GM18498 (cell line): ENCODE measurements around the gene FRMD4B.
"Not testable (repeated sequence)": the region's sequence is repeated elsewhere in the genome, so short reads cannot be mapped to it uniquely, and the experiment has no call there.

Source experiments
- ATAC-seq: cut with Tn5 transposase; IDR thresholded peaks from one replicate; pipeline ENCODE4 v1.9.1; 2021; ENCODE audit warnings: mild to moderate bottlenecking, moderate library complexity; ENCODE audit not compliant: unreplicated experiment

Gene FRMD4B

DNA sequence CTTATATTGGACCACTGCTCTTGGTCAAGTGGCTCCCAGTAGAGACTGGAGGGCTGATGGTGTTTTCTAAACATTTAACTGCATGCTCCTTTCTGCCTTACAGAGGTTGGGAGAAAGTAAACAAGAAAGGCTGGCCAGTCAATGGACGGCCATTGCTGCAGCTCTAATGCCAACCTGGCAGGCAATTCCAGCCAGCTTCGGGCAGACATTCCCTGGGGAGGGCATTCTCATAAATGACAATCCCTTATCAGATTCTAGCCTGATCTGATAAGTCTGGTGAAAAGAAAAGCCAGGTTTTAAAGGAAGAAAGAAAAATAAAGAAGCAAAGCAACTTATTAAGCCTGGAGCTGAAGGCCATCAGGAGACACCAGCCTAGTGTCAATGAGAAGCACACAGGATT is 60.7 kb downstream of the FRMD4B start:
- no peak for ATAC-seq

DNA sequence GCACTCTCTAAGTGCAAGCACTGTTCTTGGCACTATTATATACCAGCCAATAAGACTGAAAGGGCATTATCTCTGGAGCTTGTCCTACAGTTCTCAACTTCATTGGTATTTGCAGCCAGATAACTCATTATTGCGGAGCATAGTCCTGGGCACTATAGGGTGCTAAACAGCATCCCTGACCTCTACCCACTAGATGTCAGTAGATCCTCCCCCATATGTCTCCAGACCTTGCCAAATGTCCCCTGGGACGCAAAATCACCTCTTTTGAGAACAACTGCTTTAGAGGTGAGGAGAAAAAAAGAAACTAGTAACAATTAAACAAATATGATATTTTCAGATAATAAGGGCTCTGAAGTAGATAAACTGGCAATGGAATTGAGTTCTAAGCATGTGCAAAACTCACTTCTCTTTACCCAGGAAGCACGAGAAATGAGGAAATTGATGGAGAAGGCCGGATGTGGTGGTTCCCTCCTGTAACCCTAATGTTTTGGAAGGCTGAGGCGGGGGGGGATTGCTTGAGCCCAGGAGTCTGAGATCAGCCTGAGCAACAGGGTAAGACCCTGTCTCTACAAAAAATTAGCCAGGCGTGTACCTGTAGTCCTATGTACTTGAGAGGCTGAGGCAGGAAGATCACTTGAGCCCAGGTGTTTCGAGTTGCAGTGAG is 61.4 kb downstream of the FRMD4B start:
- peak; percentile 46 for ATAC-seq

DNA sequence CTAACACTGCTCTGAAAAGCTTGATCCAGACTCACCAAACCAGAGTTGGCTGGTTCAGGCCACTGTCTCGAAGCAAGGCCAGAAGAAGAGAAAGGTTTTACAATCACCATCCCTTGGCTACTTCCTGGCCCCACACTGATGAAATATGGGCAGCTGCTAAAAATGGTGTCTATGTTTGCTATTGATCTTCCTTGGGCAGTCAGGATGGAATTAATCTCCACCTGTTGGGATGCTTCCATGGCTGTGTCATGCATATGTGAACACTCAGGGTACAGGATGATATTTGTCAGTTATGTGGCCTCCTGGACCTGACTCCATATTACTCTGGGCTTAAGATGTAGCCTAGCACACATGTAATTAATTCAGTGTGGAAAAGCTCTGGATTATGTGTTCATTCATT is 61.9 kb downstream of the FRMD4B start:
- ATAC-seq, result no peak

DNA sequence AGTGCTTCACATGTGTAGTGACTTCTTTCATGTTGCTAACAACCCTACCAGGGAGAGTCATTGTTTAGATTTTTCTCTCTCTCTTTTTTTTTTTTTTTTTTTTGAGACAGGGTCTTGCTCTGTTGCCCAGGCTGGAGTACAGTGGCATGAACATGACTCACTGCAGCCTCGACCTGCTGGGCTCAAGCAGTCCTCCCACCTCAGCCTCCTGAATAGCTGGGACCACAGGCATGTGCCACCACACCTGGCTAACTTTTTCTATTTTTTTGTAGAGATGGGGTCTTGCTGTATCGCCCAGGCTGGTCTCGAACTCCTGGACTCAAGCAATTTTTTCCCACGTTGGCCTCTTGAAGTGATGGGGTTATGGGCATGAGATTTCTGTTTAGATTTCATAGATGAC is 63.4 kb downstream of the FRMD4B start:
- ATAC-seq, result not testable (repeated sequence)

DNA sequence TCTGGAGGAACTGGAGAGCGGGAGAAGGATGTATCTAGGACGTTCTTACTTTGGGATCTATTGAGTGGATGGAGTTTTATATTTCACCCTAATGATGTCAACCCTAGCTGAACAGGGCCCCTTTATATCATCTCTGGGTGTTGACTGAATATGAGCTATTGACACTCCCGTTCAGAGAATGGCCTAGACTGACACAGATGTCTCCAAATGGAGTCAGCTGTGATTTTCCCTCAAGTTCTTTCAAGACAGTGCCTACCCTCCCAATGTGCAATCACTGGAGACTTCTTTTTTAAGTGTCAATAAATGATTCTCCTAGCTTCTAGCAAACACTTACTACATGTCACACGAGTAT is 63.8 kb downstream of the FRMD4B start:
- ATAC-seq, result no peak

DNA sequence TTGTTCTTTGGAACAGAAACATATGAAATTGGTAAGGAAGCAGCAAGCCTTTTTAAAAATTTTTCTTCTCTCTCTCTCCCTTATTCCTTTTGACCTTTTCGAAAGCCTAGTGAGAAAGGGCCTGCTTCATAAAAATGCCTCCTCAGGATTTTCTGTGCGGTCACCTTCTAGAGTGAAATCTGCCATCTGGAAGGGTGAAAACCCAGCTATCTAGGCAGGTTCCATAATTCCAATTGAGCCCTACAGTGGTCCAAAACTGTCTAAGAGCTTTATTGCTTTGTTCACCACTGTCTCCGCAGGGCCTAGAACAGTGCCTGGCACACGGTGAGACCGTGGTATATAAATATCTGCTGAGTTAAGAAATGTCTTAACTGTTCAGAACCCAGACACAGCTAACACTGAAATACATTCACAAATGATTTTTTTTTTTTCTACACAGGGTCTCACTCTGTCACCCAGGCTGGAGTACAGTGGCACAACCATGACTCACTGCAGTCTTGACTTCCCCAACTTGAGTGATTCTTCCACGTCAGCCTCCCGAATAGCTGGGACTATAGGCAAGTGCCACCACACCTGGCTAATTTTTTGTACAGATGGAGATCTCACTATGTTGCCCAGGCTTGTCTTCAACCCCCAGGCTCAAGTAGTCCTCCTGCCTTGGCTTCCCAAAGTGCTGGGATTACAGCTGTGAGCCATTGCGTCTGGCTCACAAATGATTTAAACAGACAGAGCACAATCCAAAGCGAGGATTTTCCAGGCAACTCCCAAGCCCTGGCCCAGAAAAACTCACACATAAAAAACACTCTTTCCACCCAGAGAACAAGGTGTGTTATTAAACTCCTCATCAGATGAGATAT is 64.4 kb downstream of the FRMD4B start:
- ATAC-seq, result no peak

DNA sequence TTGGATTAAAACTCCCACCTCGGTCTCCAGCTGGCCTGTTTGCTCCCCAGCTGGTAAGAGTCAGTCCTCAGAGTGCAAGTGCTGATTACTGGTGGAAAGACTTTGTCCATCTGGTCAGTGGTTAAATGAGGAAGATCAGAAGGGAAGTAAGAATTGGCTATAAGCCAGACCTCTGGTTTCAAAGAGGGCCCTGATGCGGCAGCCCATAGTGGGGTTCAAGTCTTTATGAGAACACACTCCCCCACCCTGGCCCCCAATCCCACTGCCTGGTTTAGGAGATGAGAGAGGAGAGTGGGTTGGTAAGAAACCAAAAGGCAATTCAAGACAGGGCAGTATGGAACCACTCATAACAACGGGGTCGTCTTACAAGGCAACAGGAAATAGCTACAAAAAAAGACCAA is 65.0 kb downstream of the FRMD4B start:
- ATAC-seq, result peak; percentile 66

DNA sequence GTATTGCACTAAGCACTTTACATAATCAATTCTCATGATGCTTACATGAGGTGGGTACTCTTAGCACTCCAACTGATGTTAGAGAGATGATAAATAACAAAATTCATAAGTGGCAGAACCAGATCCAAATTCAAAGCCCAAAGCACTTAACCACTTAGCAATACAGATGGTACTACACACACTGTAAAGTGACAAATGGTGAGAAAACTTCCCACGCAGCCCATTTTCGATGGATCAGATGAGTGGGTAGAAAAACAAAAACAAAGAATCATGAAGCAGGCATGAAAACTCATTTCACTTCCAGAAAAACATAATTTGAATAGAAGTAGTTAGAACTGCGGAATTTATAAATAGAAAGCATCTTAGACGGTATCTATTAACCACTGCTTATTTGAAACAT is 66.2 kb downstream of the FRMD4B start:
- no peak for ATAC-seq

DNA sequence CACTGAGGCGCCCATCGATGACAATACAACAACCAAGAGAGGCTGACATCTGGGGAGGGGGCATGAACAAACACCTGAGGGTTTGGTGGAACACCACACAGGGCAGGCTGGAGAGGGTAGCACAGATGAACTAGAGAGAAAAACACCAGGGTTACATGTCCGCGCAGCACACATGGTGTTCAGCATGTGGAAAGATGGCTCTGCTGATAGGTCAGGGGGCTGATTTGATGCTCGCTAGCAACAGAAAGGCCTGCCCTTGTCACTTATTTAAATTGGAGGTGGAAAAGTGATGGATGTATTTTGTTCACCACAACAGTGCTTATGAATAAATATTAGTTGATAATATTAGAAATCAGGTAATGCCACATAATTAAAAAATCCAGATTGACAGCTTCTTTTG is 67.5 kb downstream of the FRMD4B start:
- no peak for ATAC-seq

DNA sequence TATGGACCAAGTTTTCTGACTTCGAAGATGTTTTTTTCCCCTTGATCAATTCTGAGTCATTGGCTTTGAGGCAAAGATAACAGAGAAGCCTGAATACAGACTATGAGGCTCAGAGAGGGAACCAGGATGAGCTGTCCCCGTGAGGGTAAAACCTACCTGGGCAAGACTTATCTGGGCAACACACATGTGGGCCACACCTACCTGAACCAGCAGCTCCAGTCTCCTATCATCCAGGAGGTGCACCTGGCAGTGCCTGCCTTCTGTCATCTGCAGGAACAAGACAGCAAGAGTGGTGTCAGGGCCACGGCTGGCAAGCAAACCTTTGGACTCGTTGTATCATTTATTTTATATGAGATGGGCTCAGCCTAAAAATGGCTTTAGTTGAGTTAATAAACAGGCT is 72.6 kb downstream of the FRMD4B start:
- ATAC-seq, result no peak

DNA sequence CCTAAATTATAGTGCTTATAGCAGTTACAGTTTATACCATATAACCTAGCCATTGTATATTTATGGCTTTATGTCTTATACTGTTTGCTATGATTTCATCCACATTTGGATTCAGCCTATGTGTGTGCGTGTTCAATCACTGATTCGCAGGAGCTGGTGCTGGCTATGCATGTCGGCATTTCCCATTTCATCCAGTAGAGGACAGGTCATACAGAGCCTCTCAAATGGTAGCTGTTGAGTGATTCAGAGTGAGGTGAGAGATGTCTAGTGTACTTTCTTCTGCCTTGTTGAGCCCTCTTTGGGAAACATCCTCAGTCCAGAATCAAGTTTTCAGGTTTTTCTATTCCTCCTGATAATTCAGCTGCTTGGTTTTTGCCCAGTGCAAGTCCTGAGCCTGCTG is 76.1 kb downstream of the FRMD4B start:
- no peak for ATAC-seq

DNA sequence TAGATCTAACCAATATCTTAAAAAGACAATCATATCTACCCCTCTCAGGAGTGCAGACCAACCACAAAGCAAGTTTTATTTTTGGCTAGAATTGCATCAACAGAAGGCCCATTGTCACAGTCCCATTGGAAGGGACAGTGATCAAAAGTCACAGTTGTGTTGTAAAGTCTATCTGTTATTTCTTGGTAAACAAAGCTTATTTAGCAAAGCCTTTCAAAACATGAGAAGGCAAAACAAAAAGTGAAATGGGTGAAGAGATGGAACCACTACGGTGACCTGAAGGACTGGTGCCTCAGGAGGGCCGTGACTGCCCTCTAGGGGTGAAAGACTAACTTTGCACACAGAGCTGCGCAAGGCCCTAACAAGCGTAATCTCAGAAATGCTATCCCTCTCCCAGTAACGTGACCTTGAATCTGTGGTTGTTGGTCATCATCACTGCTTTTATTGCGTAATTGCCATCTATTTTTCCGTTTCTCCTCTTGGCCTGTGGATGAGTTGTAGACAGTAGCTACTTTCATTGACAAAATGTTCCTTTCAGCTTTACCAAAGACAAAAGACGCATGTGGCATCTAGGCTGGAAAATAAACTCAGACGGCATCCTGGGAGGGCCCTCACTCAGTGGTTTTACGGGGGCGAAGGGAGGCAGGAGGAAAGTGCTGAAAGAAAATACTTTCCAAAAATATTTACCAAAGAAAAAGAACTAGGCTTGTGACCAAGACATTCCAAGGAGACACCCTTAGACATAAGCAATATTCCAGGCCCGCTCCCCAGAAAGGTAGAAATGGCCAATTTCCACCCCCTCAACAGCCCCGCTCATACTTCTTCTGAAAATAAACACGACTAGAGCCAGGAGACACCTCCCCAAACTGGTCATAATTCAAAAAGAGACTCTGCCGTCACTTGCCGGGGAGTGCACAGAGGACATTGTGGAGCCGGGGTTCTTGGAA is 79.4 kb downstream of the FRMD4B start:
- peak; percentile 97 for ATAC-seq

DNA sequence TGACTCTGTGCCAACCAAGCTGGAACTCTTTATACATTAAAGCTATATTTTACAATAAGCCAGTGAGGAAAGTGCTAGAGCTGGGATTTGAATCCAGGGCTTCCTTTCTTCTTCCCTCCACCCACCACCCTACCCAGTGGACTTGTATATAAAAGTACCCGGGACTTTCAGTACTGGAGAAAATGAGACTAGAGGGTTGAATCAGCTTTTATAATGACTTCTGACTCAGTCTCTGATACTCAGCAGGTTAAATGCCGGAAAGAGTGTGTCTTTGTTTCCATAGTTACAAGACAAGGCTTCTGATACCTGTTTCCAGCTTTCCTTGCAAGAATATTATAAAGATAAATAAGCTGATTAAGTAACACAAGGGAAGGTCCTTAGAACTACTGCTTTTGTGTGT is 80.9 kb downstream of the FRMD4B start:
- no peak for ATAC-seq

DNA sequence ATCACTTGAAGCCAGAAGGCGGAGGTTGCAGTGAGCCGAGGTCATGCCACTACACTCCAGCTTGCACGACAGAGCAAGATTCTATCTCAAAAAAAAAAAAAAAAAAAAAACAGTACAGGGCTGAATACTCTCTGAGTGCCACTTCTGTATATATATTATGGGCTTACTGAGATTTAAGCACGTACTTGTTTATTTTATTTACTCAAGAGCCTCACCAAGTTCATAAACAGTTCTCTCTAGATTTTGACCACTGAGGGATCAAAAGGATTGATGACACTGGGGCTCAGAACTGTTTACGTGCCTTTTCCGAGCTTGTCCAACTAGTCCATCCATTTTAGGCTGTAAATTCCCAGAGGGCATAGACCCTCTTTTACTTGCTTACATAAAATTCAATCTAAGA is 81.5 kb downstream of the FRMD4B start:
- no peak for ATAC-seq

DNA sequence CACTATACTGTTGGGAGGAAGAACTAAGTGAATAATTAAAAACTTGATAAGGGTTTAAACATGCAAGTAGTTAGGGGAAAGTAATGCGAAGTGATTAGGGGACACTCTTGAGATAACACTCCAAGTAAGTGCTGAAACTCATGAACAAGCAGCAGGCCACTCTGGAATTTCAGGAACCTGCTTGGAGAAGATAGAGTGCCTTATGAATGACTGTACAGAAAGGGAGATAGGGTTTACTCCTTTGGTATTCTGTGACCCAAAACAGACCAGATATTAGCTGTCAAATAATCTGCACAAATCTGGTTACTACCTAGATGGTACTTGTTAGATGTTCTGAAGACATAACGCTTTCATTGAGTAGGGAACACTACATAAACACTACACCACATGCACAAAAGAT is 85.6 kb downstream of the FRMD4B start:
- ATAC-seq, result no peak

DNA sequence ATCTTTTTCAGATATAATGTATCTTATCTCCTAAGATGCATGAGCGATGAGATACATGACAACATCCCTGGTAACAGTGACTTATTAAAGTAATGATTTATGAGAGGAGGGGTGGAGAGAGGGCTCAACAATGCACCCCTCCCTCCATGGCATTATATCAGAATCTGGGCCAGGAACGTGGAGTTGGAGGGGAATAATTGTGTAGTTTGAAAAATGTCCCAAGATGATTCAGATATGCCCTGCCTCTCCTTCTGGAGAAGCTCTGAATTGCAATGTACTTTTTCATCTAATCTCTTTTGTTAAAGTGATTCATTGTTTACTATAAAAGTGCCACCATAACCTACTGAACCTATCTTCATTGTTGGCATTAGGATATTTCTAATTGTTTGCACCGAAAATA is 86.5 kb downstream of the FRMD4B start:
- no peak for ATAC-seq

DNA sequence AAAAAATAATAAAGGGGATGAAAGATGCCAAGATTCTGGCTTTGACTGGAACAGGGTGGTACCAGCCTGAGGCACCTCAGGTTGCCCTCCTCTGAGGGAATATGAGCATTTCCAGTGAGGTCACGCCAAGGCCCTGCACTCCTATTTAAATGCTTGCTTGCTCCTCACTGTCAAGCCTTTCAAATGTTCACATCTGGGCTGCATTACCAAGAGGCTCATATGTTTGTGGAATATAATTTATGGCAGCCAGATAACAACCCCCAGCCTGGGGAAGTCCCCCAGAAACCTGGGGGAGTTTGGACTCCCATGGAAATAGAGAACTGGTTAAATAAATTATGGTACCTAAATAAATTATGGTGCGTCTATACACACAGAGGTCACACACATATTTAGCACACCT is 88.4 kb downstream of the FRMD4B start:
- ATAC-seq, result no peak

DNA sequence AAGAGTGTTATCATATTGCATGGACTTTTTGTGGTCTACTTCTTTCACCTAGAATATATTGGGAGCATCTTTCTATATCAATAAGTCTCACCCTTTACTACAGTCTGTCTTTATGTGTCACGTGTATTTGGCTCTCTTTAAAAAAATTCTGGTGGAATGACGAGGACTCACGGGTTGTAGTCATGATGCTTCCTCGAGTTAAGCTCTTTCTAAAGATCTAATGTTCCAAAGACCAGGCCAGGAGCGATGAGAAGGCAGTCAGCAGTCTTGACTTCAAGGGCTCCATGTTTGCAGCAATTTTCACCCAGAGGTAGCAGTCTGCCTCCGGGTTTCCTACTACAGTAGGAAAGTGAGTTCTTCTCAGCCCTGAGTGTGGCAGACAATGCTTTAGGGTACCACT is 88.9 kb downstream of the FRMD4B start:
- no peak for ATAC-seq

DNA sequence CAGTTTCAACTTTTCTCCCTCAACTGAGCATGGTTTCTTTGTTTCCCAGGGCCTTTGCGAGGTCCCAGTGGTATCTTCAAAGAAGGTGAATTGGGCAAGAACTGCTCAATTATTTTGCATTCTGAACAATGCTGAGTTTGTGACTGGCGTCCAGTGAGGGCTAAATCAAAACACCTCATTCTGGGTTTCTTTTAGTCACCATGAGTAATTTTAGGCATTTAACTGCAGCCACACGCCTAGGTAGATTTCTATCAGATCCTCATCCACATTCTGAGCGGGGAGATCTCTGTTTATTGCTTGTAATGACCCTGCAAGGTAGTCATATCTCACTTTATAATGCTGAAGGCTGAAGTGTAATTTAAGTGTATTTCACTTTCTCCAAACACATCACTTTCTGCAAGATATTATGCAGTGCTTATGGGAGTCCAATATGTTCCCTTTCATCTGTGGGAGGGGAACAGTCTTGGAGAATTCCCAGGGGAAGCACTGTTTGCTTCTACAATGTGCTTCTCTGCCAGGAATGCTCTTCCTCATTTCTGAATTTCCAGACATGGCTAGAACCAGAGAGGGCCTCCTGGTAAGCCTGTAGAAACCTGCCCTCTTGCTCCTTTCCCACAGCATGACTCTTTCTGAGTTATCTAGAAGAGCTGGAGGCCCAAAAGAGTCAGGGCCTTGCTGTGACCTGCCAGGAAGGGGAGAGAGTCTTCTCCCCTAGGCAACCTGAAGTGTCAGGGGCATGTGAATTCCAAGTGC is 91.7 kb downstream of the FRMD4B start:
- ATAC-seq, result no peak

DNA sequence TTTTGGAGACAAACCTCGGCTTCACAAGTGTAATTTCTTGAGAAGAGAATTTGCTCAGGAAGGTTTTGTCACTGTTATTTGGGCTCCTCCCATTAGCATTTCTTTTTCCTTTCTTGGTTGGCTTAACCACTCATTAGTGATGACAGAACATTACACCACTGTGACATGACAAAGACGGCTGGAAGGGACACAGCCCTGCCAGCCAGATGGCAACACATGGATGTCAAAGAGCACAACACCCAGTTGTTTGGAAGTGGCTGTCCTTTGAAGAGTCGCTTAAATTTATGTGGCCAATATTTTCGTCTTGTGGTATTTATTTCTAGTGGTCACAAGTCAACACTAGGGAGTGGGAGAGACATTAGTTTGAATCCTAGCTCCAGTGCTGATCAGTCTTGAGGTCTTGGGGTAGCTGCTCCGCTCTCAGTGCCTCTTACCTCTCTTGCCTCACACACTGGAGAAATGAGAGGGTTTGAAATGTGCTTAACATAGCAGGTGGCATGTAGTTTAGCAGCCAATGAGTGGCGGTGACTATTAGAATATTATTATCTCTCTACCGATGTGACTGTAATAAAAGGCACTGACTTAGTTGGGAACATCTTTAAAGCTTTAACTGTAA is 92.8 kb downstream of the FRMD4B start:
- ATAC-seq, result no peak
